ENCODE results near the gene ZNF629. TPM values are rescaled to one million over a fixed set of nuclear protein-coding genes. Genes with fewer than 3 reads are reported as not detected.

ZNF629 gene
- total RNA-seq, 2 experiments from 2014 or later = 1.0 to 2.5 TPM

GRCh38 chr16:30794634-30795033 lies 7.6 kb upstream of the ZNF629 start:
- Histone ChIP-seq H2AFZ (ENCODE audit: low read length) (no peak overlapping the region), H3K9me3 (ENCODE audit: low read length) (no peaks in the 10 kb centered on the region), H3K27ac (ENCODE audit: low read depth, low read length, poor library complexity, severe bottlenecking) (no peak overlapping the region), H3K4me2 (ENCODE audit: low read length) (no peak overlapping the region), H3K4me1 (ENCODE audit: insufficient read depth, low read length, poor library complexity, severe bottlenecking) (no peaks in the 10 kb centered on the region), H3K9me2 (ENCODE audit: insufficient read depth, low read length) (no peaks in the 10 kb centered on the region), H4K20me1 (ENCODE audit: insufficient read depth, low read length) (no peaks in the 10 kb centered on the region), H3K36me3 (ENCODE audit: insufficient read depth, low read length) (no peaks in the 10 kb centered on the region), H3K4me3 (ENCODE audit: low read depth, low read length, poor library complexity, severe bottlenecking) (no peak overlapping the region), H3K79me2 (ENCODE audit: insufficient read depth, low read depth, low read length) (no peaks in the 10 kb centered on the region)
- POLR2A ChIA-PET = no interaction called here
- DNase-seq (ENCODE audit: low spot score) = no peak
- intact Hi-C loops (cut with micrococcal nuclease; ENCODE audit: unreplicated experiment) = no loop called here
- no peak for TF ChIP-seq EZH2phosphoT487 (IDR thresholded peaks at IDR 0.05; ENCODE audit: borderline replicate concordance, low read depth, low read length)
- TF ChIP-seq CTCF (conservative IDR thresholded peaks at IDR 0.05; ENCODE audit: low read length) = no peak
- BruUV-seq (replicated peaks) = no TSS peak
- CTCF ChIA-PET (ENCODE audit: unreplicated experiment) = interaction anchor here (0.7 kb wide), 1 partner anchor 256 kb away, joined by 5 read pairs; no protein-coding TSS in a partner anchor

- Histone ChIP-seq H2AFZ (ENCODE audit: low read length) (no peak overlapping the region), H4K20me1 (ENCODE audit: insufficient read depth, low read length) (no peaks in the 10 kb centered on the region), H3K9me3 (ENCODE audit: low read length) (no peaks in the 10 kb centered on the region), H3K9me2 (ENCODE audit: insufficient read depth, low read length) (no peaks in the 10 kb centered on the region), H3K4me1 (ENCODE audit: insufficient read depth, low read length, poor library complexity, severe bottlenecking) (no peaks in the 10 kb centered on the region), H3K27ac (ENCODE audit: low read depth, low read length, poor library complexity, severe bottlenecking) (no peak overlapping the region), H3K4me2 (ENCODE audit: low read length) (no peak overlapping the region), H3K79me2 (ENCODE audit: insufficient read depth, low read depth, low read length) (no peaks in the 10 kb centered on the region), H3K36me3 (ENCODE audit: insufficient read depth, low read length) (no peaks in the 10 kb centered on the region), H3K4me3 (ENCODE audit: low read depth, low read length, poor library complexity, severe bottlenecking) (no peak overlapping the region)
- POLR2A ChIA-PET = interaction anchor here (0.9 to 1.1 kb wide), 3 partner anchors 11 to 51 kb away, joined by 4 read pairs; no protein-coding TSS in a partner anchor
- intact Hi-C loops (cut with micrococcal nuclease; ENCODE audit: unreplicated experiment) = no loop called here
- DNase-seq (ENCODE audit: low spot score) = no peak
- BruUV-seq (replicated peaks) = no TSS peak
- CTCF ChIA-PET (ENCODE audit: unreplicated experiment) = no interaction called here
- TF ChIP-seq CTCF (conservative IDR thresholded peaks at IDR 0.05; ENCODE audit: low read length) (no peak), EZH2phosphoT487 (IDR thresholded peaks at IDR 0.05; ENCODE audit: borderline replicate concordance, low read depth, low read length) (no peak)
Measured at GRCh38 chr16:30793508-30794069, 6.6 kb upstream of the ZNF629 start.

- H3K4me3 ChIP-seq (ENCODE audit: low read depth, low read length, poor library complexity, severe bottlenecking) = peak overlapping the region; percentile 78
- TF ChIP-seq CTCF (conservative IDR thresholded peaks at IDR 0.05; ENCODE audit: low read length) (no peak), EZH2phosphoT487 (IDR thresholded peaks at IDR 0.05; ENCODE audit: borderline replicate concordance, low read depth, low read length) (no peak)
- H3K9me2 ChIP-seq (ENCODE audit: insufficient read depth, low read length) = no peaks in the 10 kb centered on the region
- peak overlapping the region; percentile 46 for H2AFZ ChIP-seq (ENCODE audit: low read length)
- intact Hi-C loops (cut with micrococcal nuclease; ENCODE audit: unreplicated experiment) = no loop called here
- H3K27ac ChIP-seq (ENCODE audit: low read depth, low read length, poor library complexity, severe bottlenecking) = no peak overlapping the region
- H3K79me2 ChIP-seq (ENCODE audit: insufficient read depth, low read depth, low read length) = no peaks in the 10 kb centered on the region
- no TSS peak for BruUV-seq (replicated peaks)
- peak overlapping the region; percentile 72; the same call in 1 of the 2 replicates for H3K4me2 ChIP-seq (ENCODE audit: low read length)
- H4K20me1 ChIP-seq (ENCODE audit: insufficient read depth, low read length) = no peaks in the 10 kb centered on the region
- POLR2A ChIA-PET = no interaction called here
- no peak for DNase-seq (ENCODE audit: low spot score)
- no peaks in the 10 kb centered on the region for H3K9me3 ChIP-seq (ENCODE audit: low read length)
- H3K36me3 ChIP-seq (ENCODE audit: insufficient read depth, low read length) = no peaks in the 10 kb centered on the region
- CTCF ChIA-PET (ENCODE audit: unreplicated experiment) = no interaction called here
- H3K4me1 ChIP-seq (ENCODE audit: insufficient read depth, low read length, poor library complexity, severe bottlenecking) = peaks cover 10% of the 10 kb centered on the region
Measured at GRCh38 chr16:30787613-30788378, 791 bp upstream of the ZNF629 start.

All from OCI-LY7 (cell line).